Measurements from ENCODE around the gene BBLN.

DNA sequence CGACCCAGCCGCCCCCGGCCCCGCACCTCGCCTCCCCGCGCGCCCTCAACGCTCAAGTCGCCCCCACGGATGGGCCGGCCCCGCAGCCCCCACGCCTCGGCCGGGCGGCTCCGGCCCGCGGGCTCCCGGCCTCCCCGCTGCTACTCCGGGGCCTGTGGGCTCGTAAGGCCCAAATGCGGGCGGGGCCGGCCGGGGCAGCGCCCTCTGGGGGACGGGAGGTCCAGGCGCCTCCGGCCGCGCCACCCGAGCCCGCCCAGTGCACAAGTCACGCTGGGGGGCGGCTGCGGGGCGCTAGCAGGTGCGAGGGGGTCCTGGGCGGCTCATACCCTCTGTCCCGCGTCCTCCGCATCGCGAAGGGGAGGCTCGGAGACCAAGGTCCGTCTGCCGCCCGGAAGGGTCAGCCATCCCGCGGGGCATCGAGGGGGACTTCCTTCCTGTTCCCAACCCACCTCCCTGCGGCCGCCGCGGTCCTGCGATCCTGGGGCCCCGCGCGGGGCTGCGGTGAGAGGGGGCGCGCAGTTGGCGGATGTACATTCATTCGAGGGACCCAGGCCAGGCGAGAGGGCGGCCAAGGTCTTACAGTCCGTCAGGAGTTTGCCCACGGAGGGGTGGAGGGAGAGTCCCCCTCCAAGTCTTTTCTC lies 31.5 kb downstream of the BBLN start, which contains the start of gene CIZ1:
- TF ChIP-seq, protein P1, sequence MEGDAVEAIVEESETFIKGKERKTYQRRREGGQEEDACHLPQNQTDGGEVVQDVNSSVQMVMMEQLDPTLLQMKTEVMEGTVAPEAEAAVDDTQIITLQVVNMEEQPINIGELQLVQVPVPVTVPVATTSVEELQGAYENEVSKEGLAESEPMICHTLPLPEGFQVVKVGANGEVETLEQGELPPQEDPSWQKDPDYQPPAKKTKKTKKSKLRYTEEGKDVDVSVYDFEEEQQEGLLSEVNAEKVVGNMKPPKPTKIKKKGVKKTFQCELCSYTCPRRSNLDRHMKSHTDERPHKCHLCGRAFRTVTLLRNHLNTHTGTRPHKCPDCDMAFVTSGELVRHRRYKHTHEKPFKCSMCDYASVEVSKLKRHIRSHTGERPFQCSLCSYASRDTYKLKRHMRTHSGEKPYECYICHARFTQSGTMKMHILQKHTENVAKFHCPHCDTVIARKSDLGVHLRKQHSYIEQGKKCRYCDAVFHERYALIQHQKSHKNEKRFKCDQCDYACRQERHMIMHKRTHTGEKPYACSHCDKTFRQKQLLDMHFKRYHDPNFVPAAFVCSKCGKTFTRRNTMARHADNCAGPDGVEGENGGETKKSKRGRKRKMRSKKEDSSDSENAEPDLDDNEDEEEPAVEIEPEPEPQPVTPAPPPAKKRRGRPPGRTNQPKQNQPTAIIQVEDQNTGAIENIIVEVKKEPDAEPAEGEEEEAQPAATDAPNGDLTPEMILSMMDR (IDR thresholded peaks at IDR 0.05): peak; percentile 56 to 87 (median 79)
- TF ChIP-seq POLR2A (IDR thresholded peaks at IDR 0.05) (peak; percentile 65), POLR2AphosphoS5 (IDR thresholded peaks at IDR 0.05) (peak in 2 of 3 donors; percentile 59 to 62), EP300 (IDR thresholded peaks at IDR 0.05; ENCODE audit: low read depth) (no peak)

All from transverse colon (tissue), 4 donors.